ENCODE data around the gene GRB2.

- no peak for TF ChIP-seq PKNOX1 (IDR thresholded peaks at IDR 0.05)
- TF ChIP-seq ELF4 (IDR thresholded peaks at IDR 0.05): no peak
- TF ChIP-seq ARNT (IDR thresholded peaks at IDR 0.05): no peak
- no peak for TF ChIP-seq SUZ12 (IDR thresholded peaks at IDR 0.05)
- TF ChIP-seq SP1 (IDR thresholded peaks at IDR 0.05): no peak
- TF ChIP-seq L3MBTL2 (conservative IDR thresholded peaks at IDR 0.05): no peak
- TF ChIP-seq FOXA1 (IDR thresholded peaks at IDR 0.05): no peak
- TF ChIP-seq NFRKB (IDR thresholded peaks at IDR 0.05): no peak
Observed at GRCh38 chr17:75390982-75391381, 14.5 kb downstream of the GRB2 start.
